ENCODE data around the gene DUSP14.

DNA sequence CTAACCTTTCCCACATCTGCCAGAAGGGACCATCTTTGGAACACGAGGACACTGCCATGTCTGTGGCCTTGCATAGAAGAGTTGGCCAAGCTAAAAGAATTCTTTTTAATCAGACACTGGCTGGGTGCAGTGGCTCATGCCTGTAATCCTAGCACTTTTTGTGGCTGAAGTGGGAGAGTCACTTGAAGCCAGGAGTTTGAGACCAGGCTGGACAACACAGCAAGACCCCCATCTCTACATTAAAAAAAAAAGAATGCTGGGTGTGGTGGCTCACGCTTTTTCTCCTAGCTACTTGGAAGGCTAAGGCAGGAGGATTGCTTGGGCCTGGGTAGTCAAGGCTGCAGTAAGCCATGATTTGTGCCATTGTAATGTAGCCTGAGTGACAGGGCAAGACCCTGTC, 9.3 kb upstream of the DUSP14 start:
- no peak for TF ChIP-seq JUND (IDR thresholded peaks at IDR 0.05)
- no peak for TF ChIP-seq SIN3A (IDR thresholded peaks at IDR 0.05; ENCODE audit: borderline replicate concordance, low read depth, low read length)
- no peak for TF ChIP-seq TEAD4 (IDR thresholded peaks at IDR 0.05; ENCODE audit: borderline replicate concordance, insufficient read depth)
- no peak for TF ChIP-seq POLR2AphosphoS5 (IDR thresholded peaks at IDR 0.05; ENCODE audit: low read depth, low read length)
- no peak for TF ChIP-seq EZH2phosphoT487 (IDR thresholded peaks at IDR 0.05; ENCODE audit: borderline replicate concordance, low read depth)
- TF ChIP-seq, protein P1, sequence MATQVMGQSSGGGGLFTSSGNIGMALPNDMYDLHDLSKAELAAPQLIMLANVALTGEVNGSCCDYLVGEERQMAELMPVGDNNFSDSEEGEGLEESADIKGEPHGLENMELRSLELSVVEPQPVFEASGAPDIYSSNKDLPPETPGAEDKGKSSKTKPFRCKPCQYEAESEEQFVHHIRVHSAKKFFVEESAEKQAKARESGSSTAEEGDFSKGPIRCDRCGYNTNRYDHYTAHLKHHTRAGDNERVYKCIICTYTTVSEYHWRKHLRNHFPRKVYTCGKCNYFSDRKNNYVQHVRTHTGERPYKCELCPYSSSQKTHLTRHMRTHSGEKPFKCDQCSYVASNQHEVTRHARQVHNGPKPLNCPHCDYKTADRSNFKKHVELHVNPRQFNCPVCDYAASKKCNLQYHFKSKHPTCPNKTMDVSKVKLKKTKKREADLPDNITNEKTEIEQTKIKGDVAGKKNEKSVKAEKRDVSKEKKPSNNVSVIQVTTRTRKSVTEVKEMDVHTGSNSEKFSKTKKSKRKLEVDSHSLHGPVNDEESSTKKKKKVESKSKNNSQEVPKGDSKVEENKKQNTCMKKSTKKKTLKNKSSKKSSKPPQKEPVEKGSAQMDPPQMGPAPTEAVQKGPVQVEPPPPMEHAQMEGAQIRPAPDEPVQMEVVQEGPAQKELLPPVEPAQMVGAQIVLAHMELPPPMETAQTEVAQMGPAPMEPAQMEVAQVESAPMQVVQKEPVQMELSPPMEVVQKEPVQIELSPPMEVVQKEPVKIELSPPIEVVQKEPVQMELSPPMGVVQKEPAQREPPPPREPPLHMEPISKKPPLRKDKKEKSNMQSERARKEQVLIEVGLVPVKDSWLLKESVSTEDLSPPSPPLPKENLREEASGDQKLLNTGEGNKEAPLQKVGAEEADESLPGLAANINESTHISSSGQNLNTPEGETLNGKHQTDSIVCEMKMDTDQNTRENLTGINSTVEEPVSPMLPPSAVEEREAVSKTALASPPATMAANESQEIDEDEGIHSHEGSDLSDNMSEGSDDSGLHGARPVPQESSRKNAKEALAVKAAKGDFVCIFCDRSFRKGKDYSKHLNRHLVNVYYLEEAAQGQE (IDR thresholded peaks at IDR 0.05; ENCODE audit: low read depth, low read length) = no peak
- TF ChIP-seq FOXM1 (IDR thresholded peaks at IDR 0.05; ENCODE audit: low read depth) = no peak
- TF ChIP-seq, protein P2, sequence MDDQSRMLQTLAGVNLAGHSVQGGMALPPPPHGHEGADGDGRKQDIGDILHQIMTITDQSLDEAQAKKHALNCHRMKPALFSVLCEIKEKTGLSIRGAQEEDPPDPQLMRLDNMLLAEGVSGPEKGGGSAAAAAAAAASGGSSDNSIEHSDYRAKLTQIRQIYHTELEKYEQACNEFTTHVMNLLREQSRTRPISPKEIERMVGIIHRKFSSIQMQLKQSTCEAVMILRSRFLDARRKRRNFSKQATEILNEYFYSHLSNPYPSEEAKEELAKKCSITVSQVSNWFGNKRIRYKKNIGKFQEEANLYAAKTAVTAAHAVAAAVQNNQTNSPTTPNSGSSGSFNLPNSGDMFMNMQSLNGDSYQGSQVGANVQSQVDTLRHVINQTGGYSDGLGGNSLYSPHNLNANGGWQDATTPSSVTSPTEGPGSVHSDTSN (IDR thresholded peaks at IDR 0.05) = no peak
- TF ChIP-seq CTCF (IDR thresholded peaks at IDR 0.05) = no peak
- TF ChIP-seq TAF1 (IDR thresholded peaks at IDR 0.05; ENCODE audit: borderline replicate concordance, low read depth, low read length) = no peak
- TF ChIP-seq RFX5 (IDR thresholded peaks at IDR 0.05; ENCODE audit: low read length) = no peak
- TF ChIP-seq TCF12 (IDR thresholded peaks at IDR 0.05) = no peak
- TF ChIP-seq GATA2 (CRISPR knock-in tag; IDR thresholded peaks at IDR 0.05) = no peak
